ENCODE data around the gene EPC2. TPM values are rescaled to one million over a fixed set of nuclear protein-coding genes. Genes with fewer than 3 reads are reported as not detected.

Gene EPC2
- total and polyA plus RNA-seq, 10 of the 15 experiments (the other 5 are each of a cell fraction or from before 2014, with no cell fraction given): 2.0 to 16.5 (median 10.8) TPM

- TF ChIP-seq MEF2A (IDR thresholded peaks at IDR 0.05; ENCODE audit: insufficient read depth, low read depth, low read length) (0 out of 2 replicates have a peak, but pooled peaks have one; percentile 42), E2F4 (IDR thresholded peaks at IDR 0.05; ENCODE audit: low read depth, low read length) (no peak), LARP7 (IDR thresholded peaks at IDR 0.05) (no peak), ATF3 (IDR thresholded peaks at IDR 0.05; ENCODE audit: borderline replicate concordance, extremely low read depth, low read depth, low read length) (no peak), ATF7 (IDR thresholded peaks at IDR 0.05; ENCODE audit: low read depth) (no peak; the same call in 1 of the 2 replicates), MLLT1 (IDR thresholded peaks at IDR 0.05) (no peak), ZBTB40 (IDR thresholded peaks at IDR 0.05; ENCODE audit: borderline replicate concordance) (no peak), SMAD5 (IDR thresholded peaks at IDR 0.05; ENCODE audit: low read depth) (no peak), TBL1XR1 (IDR thresholded peaks at IDR 0.05; ENCODE audit: low read depth, low read length) (no peak), E4F1 (IDR thresholded peaks at IDR 0.05; ENCODE audit: borderline replicate concordance, partially characterized antibody) (no peak), BCL11A (IDR thresholded peaks at IDR 0.05; ENCODE audit: low read depth, low read length) (no peak), GATAD2B (conservative IDR thresholded peaks at IDR 0.05; ENCODE audit: low read depth) (no peak), HSF1 (IDR thresholded peaks at IDR 0.05; ENCODE audit: low read depth, low read length) (no peak), TCF7 (IDR thresholded peaks at IDR 0.05; ENCODE audit: borderline replicate concordance) (no peak), NR2C2 (IDR thresholded peaks at IDR 0.05; ENCODE audit: borderline replicate concordance, control insufficient read depth, insufficient read length, low read depth) (no peak)
Observed at GRCh38 chr2:148614322-148615049, 30.1 kb upstream of the EPC2 start (continued).
